Mesenchymal stem cell (in vitro differentiated cells and primary cell): ENCODE measurements around the gene MAP3K7.

Experiments used
- DNase-seq: peaks from one replicate; pipeline ENCODE4 v3.0.0-alpha.2; 2013
- H2AFZ ChIP-seq: one replicate; pipeline ENCODE4 v1.6.1; 2013; ENCODE audit warnings: low read depth, mild to moderate bottlenecking, control low read depth, inconsistent platforms, low read length, moderate library complexity
- H2AK5ac ChIP-seq: 2 replicates; pipeline ENCODE4 v1.6.1; 2013; ENCODE audit warnings: low read length, moderate library complexity, mild to moderate bottlenecking, inconsistent platforms; ENCODE audit not compliant: severe bottlenecking
- H2BK120ac ChIP-seq: one replicate; pipeline ENCODE4 v1.6.1; 2013; ENCODE audit warnings: low read depth, mild to moderate bottlenecking, inconsistent platforms, low read length, moderate library complexity
- H2BK12ac ChIP-seq, 2 experiments: one replicate each; pipeline ENCODE4 v1.6.1; 2013; ENCODE audit warnings: inconsistent platforms in 2 of 2, low read length in 2 of 2, mild to moderate bottlenecking in 2 of 2, moderate library complexity in 2 of 2, control low read depth in 1 of 2
- H2BK15ac ChIP-seq: one replicate; pipeline ENCODE4 v1.6.1; 2013; ENCODE audit warnings: mild to moderate bottlenecking, low read depth, inconsistent platforms; ENCODE audit not compliant: poor library complexity, severe bottlenecking
- H2BK5ac ChIP-seq: 2 replicates; pipeline ENCODE4 v1.6.1; 2013; ENCODE audit warnings: low read depth, mild to moderate bottlenecking, low read length, control low read depth, inconsistent platforms; ENCODE audit not compliant: poor library complexity, severe bottlenecking
- H3K14ac ChIP-seq, 2 experiments: one replicate each; pipeline ENCODE4 v1.6.1; 2013; ENCODE audit warnings: inconsistent platforms in 2 of 2, low read length in 2 of 2, control low read depth in 1 of 2, mild to moderate bottlenecking in 1 of 2, moderate library complexity in 1 of 2
- H3K18ac ChIP-seq, 2 experiments: one replicate each; pipeline ENCODE4 v1.6.1; 2013; ENCODE audit warnings: inconsistent platforms in 2 of 2, low read length in 2 of 2, control low read depth in 1 of 2, low read depth in 1 of 2, mild to moderate bottlenecking in 1 of 2
- H3K23ac ChIP-seq, 2 experiments: one replicate each; pipeline ENCODE4 v1.6.1; 2013; ENCODE audit warnings: inconsistent platforms in 2 of 2, low read length in 2 of 2, mild to moderate bottlenecking in 2 of 2, moderate library complexity in 2 of 2, control low read depth in 1 of 2
- H3K27ac ChIP-seq: 2 replicates; pipeline ENCODE4 v1.5.1; 2013; ENCODE audit warnings: mild to moderate bottlenecking, moderate library complexity, low read length, control low read depth, inconsistent platforms; ENCODE audit not compliant: poor library complexity, severe bottlenecking
- H3K27me3 ChIP-seq, 2 experiments: 2 replicates each; pipeline versions ENCODE4 v1.6.1 to v1.7.0; 2013; ENCODE audit warnings: low read length in 2 of 2, mild to moderate bottlenecking in 2 of 2, moderate library complexity in 2 of 2, control low read depth in 1 of 2, inconsistent platforms in 1 of 2; ENCODE audit not compliant: control insufficient read depth in 1 of 2, insufficient read depth in 1 of 2
- H3K36me3 ChIP-seq, 2 experiments: 2 replicates each; pipeline versions ENCODE4 v1.6.1 to v1.7.0; 2013; ENCODE audit warnings: low read length in 2 of 2, control low read depth in 1 of 2, inconsistent platforms in 1 of 2, low read depth in 1 of 2, mild to moderate bottlenecking in 1 of 2; ENCODE audit not compliant: insufficient read depth in 2 of 2, control insufficient read depth in 1 of 2
- H3K4ac ChIP-seq, 2 experiments: one replicate each; pipeline ENCODE4 v1.6.1; 2013; ENCODE audit warnings: inconsistent platforms in 2 of 2, low read length in 2 of 2, mild to moderate bottlenecking in 2 of 2, moderate library complexity in 2 of 2, control low read depth in 1 of 2, low read depth in 1 of 2
- H3K4me1 ChIP-seq: 2 replicates; pipeline ENCODE4 v1.6.1; 2013; ENCODE audit warnings: low read depth, low read length, control low read depth; ENCODE audit not compliant: control insufficient read depth, insufficient read depth
- H3K4me2 ChIP-seq: 2 replicates; pipeline ENCODE4 v1.6.1; 2013; ENCODE audit warnings: low read length, mild to moderate bottlenecking, inconsistent platforms; ENCODE audit not compliant: poor library complexity, severe bottlenecking
- H3K4me3 ChIP-seq, 2 experiments: 2 replicates each; pipeline versions ENCODE4 v1.5.1 to v1.7.0; 2013; ENCODE audit warnings: low read length in 2 of 2, mild to moderate bottlenecking in 2 of 2, control low read depth in 1 of 2, low read depth in 1 of 2; ENCODE audit not compliant: insufficient read depth in 1 of 2
- H3K79me1 ChIP-seq: replicated peaks from 2 replicates; pipeline ENCODE4 v1.6.1; 2013; ENCODE audit warnings: mild to moderate bottlenecking, control low read depth, low read length, inconsistent platforms; ENCODE audit not compliant: poor library complexity, severe bottlenecking
- H3K9ac ChIP-seq: 2 replicates; pipeline ENCODE4 v1.7.0; 2013; ENCODE audit warnings: mild to moderate bottlenecking, low read length, moderate library complexity
- H3K9me3 ChIP-seq: 2 replicates; pipeline ENCODE4 v1.7.0; 2013; ENCODE audit warnings: mild to moderate bottlenecking, low read length; ENCODE audit not compliant: control insufficient read depth
- H4K8ac ChIP-seq: one replicate; pipeline ENCODE4 v1.6.1; 2013; ENCODE audit warnings: inconsistent platforms, mild to moderate bottlenecking, low read length, moderate library complexity
- H4K91ac ChIP-seq: one replicate; pipeline ENCODE4 v1.6.1; 2013; ENCODE audit warnings: mild to moderate bottlenecking, low read length, inconsistent platforms
- WGBS: methylation state at CpG from one replicate; pipeline ENCODE4 v1.1.7; 2013; ENCODE audit warnings: mixed read lengths; 5-methylcytosine and 5-hydroxymethylcytosine counted together

MAP3K7 gene

GRCh38 chr6:90583836-90584481 is 2.9 kb downstream of the MAP3K7 start:
- Histone ChIP-seq H3K23ac (no peak overlapping the region), H2BK15ac (no peak overlapping the region), H3K9ac (peak overlapping the region; percentile 98), H3K27ac (no peak overlapping the region), H4K91ac (no peak overlapping the region), H2AK5ac (no peak overlapping the region), H4K8ac (no peak overlapping the region), H2BK120ac (no peak overlapping the region), H3K4me1 (peaks cover 1% of the 10 kb centered on the region), H2BK5ac (no peak overlapping the region), H3K4ac (no peak overlapping the region), H3K14ac (no peak overlapping the region), H3K4me2 (no peak overlapping the region), H3K4me3 (peak overlapping the region in 1 of 2 experiments; percentile 3), H2AFZ (no peak overlapping the region), H2BK12ac (no peak overlapping the region), H3K36me3 (no peaks in the 10 kb centered on the region), H3K18ac (no peak overlapping the region), H3K79me1 (peaks cover 4% of the 10 kb centered on the region), H3K9me3 (no peaks in the 10 kb centered on the region), H3K27me3 (no peaks in the 10 kb centered on the region)
- no peak for DNase-seq

GRCh38 chr6:90583179-90583835 is 3.6 kb downstream of the MAP3K7 start:
- Histone ChIP-seq H3K4me3 (peak overlapping the region in 1 of 2 experiments; percentile 3), H2BK5ac (no peak overlapping the region), H2BK15ac (no peak overlapping the region), H3K14ac (no peak overlapping the region), H2BK120ac (no peak overlapping the region), H3K36me3 (no peaks in the 10 kb centered on the region), H3K79me1 (peaks cover 4% of the 10 kb centered on the region), H3K27ac (no peak overlapping the region), H3K9me3 (no peaks in the 10 kb centered on the region), H2AK5ac (no peak overlapping the region), H2AFZ (no peak overlapping the region), H3K4me1 (peaks cover 1% of the 10 kb centered on the region), H3K23ac (no peak overlapping the region), H4K8ac (no peak overlapping the region), H3K4ac (no peak overlapping the region), H3K4me2 (no peak overlapping the region), H3K9ac (peak overlapping the region; percentile 6), H3K27me3 (no peaks in the 10 kb centered on the region), H3K18ac (no peak overlapping the region), H4K91ac (no peak overlapping the region), H2BK12ac (no peak overlapping the region)
- WGBS: 100% methylated on average over 1 of the region's 2 CpGs
- DNase-seq: peak; percentile 18

DNA sequence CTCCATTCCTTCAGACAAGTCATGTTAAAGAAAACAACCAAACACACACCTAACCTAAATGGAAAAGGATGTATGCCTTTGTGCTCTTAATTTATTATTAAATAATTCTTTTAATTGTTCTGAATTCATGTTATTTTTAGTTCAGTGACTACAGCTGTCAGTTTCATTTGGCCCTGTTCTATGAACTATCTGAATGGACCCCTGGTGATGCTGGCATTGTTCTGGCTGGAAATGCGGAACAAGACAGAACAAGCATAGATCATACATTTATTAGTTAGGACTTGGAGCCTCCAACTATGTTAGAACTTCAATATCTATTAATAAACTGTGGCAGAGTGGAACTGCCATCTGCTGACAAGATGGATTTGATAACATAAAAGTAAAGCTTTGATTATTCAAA is 5.7 kb downstream of the MAP3K7 start:
- H2BK120ac ChIP-seq: no peak overlapping the region
- no peak overlapping the region for H2BK5ac ChIP-seq
- H3K27me3 ChIP-seq: no peaks in the 10 kb centered on the region
- H3K36me3 ChIP-seq: peaks cover 0 to 13% of the 10 kb centered on the region in 2 experiments
- H3K18ac ChIP-seq: no peak overlapping the region
- no peak overlapping the region for H2BK12ac ChIP-seq
- no peak for DNase-seq
- no peak overlapping the region for H2AK5ac ChIP-seq
- no peak overlapping the region for H3K27ac ChIP-seq
- no peak overlapping the region for H2AFZ ChIP-seq
- H3K23ac ChIP-seq: no peak overlapping the region
- no peak overlapping the region for H3K9ac ChIP-seq
- no peak overlapping the region for H2BK15ac ChIP-seq
- peaks cover 1% of the 10 kb centered on the region for H3K4me1 ChIP-seq
- no peak overlapping the region for H4K91ac ChIP-seq
- H4K8ac ChIP-seq: no peak overlapping the region
- H3K4ac ChIP-seq: no peak overlapping the region
- no peaks in the 10 kb centered on the region for H3K9me3 ChIP-seq
- H3K4me2 ChIP-seq: no peak overlapping the region
- peaks cover 9% of the 10 kb centered on the region for H3K79me1 ChIP-seq
- no peak overlapping the region for H3K4me3 ChIP-seq
- WGBS: 100% methylated on average over 1 of the region's 1 CpG
- no peak overlapping the region for H3K14ac ChIP-seq

DNA sequence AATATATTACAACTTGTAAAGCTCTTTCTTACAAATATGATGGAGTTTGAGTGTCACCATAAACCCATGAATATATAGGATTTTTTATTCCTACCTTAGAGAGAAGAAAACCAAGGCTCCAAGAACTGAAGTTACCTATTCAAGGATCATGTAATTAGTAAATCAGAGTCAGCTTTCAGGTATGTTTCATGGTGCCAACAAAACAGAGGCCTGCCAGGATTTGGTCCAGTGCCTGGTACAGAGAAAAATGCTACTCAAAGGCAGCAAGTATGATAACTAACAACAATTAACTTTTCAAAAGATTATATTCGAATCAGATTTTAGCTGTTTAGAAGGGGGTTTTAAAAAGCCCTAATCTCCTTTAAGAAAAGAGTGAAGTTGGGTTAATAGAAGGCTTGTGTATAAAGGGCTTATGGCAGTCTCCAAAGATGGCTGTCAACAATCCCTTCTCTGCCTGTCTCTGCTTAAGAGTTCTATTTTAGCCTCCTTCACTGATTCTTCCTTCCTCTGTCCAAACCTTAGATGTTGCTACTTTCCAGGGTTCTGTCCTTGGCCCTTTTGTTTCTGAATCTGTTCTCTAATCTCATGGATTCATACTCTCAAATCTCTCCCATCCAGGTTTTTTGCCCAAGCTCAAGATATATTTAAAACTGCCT is 7.8 kb downstream of the MAP3K7 start:
- Histone ChIP-seq H3K4me3 (no peak overlapping the region), H3K18ac (no peak overlapping the region), H3K27me3 (no peaks in the 10 kb centered on the region), H3K4me2 (no peak overlapping the region), H3K4me1 (peaks cover 1% of the 10 kb centered on the region), H2BK15ac (no peak overlapping the region), H3K27ac (no peak overlapping the region), H3K4ac (no peak overlapping the region), H3K14ac (no peak overlapping the region), H2BK12ac (no peak overlapping the region), H2BK120ac (no peak overlapping the region), H2BK5ac (no peak overlapping the region), H3K9me3 (no peaks in the 10 kb centered on the region), H3K9ac (no peak overlapping the region), H3K36me3 (peaks cover 0 to 13% of the 10 kb centered on the region in 2 experiments), H4K8ac (no peak overlapping the region), H2AK5ac (no peak overlapping the region), H3K23ac (no peak overlapping the region), H3K79me1 (peaks cover 16% of the 10 kb centered on the region), H4K91ac (no peak overlapping the region), H2AFZ (no peak overlapping the region)
- 100% methylated on average over 1 of the region's 1 CpG for WGBS
- DNase-seq: no peak
